Mucosa of rectum (tissue), 2 donors: ENCODE results near the gene CLEC16A.

Experiments
- H3K27ac ChIP-seq, 2 donors: one replicate each; pipeline ENCODE4 v1.7.0; 2013; ENCODE audit warnings: inconsistent platforms in 2 of 2, low read depth in 2 of 2, low read length in 2 of 2
- H3K27me3 ChIP-seq, 2 donors: one replicate each; pipeline ENCODE4 v1.7.0; 2013; ENCODE audit warnings: low read length in 2 of 2; ENCODE audit not compliant: control insufficient read depth in 2 of 2, insufficient read depth in 2 of 2
- H3K36me3 ChIP-seq, 2 donors: one replicate each; pipeline ENCODE4 v1.7.0; 2013; ENCODE audit warnings: low read length in 2 of 2; ENCODE audit not compliant: control insufficient read depth in 2 of 2, insufficient read depth in 2 of 2
- H3K4me1 ChIP-seq, 2 donors: one replicate each; pipeline ENCODE4 v1.7.0; 2013; ENCODE audit warnings: low read length in 2 of 2, mild to moderate bottlenecking in 1 of 2; ENCODE audit not compliant: control insufficient read depth in 2 of 2, insufficient read depth in 2 of 2
- H3K4me3 ChIP-seq, 2 donors: one replicate each; pipeline ENCODE4 v1.7.0; 2013; ENCODE audit warnings: low read length in 2 of 2
- H3K9ac ChIP-seq, 2 donors: one replicate each; pipeline ENCODE4 v1.7.0; 2013; ENCODE audit warnings: low read length in 2 of 2, low read depth in 1 of 2, mild to moderate bottlenecking in 1 of 2
- H3K9me3 ChIP-seq, 2 donors: one replicate each; pipeline ENCODE4 v1.7.0; 2013; ENCODE audit warnings: low read length in 2 of 2; ENCODE audit not compliant: control insufficient read depth in 2 of 2
- donor health status: healthy.
- donor health status: Normal muscosa, but diverticular disease.

CLEC16A gene

DNA sequence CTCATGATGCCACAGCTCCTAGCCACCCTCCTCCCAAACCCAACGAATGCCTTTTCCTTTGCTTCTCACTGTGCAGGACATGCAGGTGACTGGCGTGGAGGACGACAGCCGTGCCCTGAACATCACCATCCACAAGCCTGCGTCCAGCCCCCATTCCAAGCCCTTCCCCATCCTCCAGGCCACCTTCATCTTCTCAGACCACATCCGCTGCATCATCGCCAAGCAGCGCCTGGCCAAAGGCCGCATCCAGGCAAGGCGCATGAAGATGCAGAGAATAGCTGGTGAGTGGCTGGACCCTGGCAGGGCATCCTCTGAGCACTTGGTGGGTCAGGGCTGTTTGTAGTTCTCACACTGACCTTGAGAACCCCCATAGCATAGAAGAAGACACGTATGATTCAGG, 179.3 kb downstream of the CLEC16A start:
- H3K36me3 ChIP-seq: peaks cover 31 to 44% of the 10 kb centered on the region in 2 donors
- H3K27me3 ChIP-seq: no peaks in the 10 kb centered on the region
- H3K4me1 ChIP-seq: peaks cover 3 to 4% of the 10 kb centered on the region in 2 donors
- no peaks in the 10 kb centered on the region for H3K9me3 ChIP-seq
- H3K4me3 ChIP-seq: no peak overlapping the region
- no peak overlapping the region for H3K27ac ChIP-seq
- no peak overlapping the region for H3K9ac ChIP-seq

- Histone ChIP-seq H3K4me1 (peaks cover 7 to 8% of the 10 kb centered on the region in 2 donors), H3K4me3 (no peak overlapping the region), H3K27ac (no peak overlapping the region), H3K9me3 (no peaks in the 10 kb centered on the region), H3K9ac (no peak overlapping the region), H3K36me3 (peaks cover 33 to 38% of the 10 kb centered on the region in 2 donors), H3K27me3 (no peaks in the 10 kb centered on the region)
These were observed 181.6 kb downstream of the CLEC16A start for GRCh38 chr16:11125936-11126335.

- peaks cover 7 to 10% of the 10 kb centered on the region in 2 donors for H3K4me1 ChIP-seq
- no peak overlapping the region for H3K9ac ChIP-seq
- peaks cover 29 to 34% of the 10 kb centered on the region in 2 donors for H3K36me3 ChIP-seq
- H3K9me3 ChIP-seq: no peaks in the 10 kb centered on the region
- no peak overlapping the region for H3K27ac ChIP-seq
- H3K27me3 ChIP-seq: no peaks in the 10 kb centered on the region
- no peak overlapping the region for H3K4me3 ChIP-seq
These were observed 182.2 kb downstream of the CLEC16A start for GRCh38 chr16:11126399-11127054.

GRCh38 chr16:11127610-11128195, 183.3 kb downstream of the CLEC16A start:
- Histone ChIP-seq H3K36me3 (peaks cover 24 to 32% of the 10 kb centered on the region in 2 donors), H3K27ac (no peak overlapping the region), H3K9ac (no peak overlapping the region), H3K4me1 (peaks cover 8 to 12% of the 10 kb centered on the region in 2 donors), H3K9me3 (no peaks in the 10 kb centered on the region), H3K27me3 (no peaks in the 10 kb centered on the region), H3K4me3 (no peak overlapping the region)

DNA sequence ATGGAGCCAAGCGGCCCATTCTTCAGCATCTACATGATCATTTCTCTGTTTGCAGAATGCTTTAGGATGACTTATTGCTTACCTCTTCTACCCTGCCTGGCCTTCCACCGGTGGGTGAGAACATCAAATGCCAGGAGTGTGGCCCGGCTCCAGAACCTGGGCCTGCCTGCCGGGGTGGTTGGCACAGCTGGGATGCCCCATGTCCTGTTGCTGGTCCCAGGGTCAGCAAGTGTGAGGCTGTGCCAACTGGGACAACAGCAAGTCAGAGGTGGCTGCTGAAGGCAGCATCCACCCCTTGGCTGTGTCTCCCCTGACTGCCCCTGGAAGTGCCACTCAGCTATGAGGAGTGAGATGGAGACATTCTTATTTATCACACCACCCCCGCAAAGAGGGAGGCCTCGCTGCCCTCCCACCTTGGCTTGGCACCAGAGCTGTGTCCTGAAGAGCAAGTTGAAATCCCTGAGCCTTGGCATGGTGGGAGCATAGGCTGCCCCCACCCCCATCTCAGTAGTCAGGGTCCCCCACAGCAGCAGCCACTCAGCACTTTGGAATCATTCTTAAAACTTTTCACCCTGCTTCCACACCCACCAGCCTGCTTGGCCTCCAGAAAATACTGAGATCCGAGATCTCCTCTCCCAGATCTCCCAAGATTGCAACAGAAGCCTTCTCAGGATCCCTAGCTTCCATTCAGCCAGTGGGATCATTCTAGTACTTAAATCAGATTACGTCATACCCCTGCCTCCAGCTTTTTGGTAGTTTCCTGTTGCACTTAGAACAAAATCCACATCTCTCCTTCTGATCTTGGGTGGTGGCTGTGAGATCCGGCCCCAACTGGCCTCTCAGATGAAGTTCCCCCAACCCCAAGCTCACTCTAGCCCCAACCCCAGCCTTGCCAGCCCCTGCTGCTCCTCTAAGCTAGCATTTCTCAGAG, 184.1 kb downstream of the CLEC16A start:
- Histone ChIP-seq H3K27ac (peak overlapping the region; percentile 35 to 38), H3K9ac (no peak overlapping the region), H3K9me3 (no peaks in the 10 kb centered on the region), H3K4me1 (peaks cover 12 to 14% of the 10 kb centered on the region in 2 donors), H3K27me3 (no peaks in the 10 kb centered on the region), H3K4me3 (no peak overlapping the region), H3K36me3 (peaks cover 19 to 26% of the 10 kb centered on the region in 2 donors)

DNA sequence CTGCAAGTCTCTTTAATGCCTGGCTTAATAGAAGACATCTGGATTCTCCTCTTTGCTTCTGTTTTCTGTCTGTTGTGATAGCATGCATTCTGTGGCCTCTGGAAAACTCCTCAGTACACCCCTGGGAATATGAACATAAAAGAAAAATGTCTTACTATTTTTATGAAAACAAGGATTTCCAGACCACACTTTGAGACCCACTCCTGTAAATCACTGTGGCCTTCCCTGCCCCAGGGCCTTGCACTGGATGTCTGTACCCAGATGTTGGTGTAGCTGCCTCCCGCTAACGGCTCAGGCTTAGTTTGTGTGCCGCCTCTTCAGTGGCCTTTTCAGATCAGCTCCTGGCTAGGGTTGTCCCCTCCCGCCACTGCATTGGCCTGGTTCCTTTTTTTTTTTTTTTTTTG, 185.0 kb downstream of the CLEC16A start:
- peaks cover 12 to 14% of the 10 kb centered on the region in 2 donors for H3K4me1 ChIP-seq
- H3K9ac ChIP-seq: no peak overlapping the region
- H3K27ac ChIP-seq: no peak overlapping the region
- no peaks in the 10 kb centered on the region for H3K27me3 ChIP-seq
- H3K4me3 ChIP-seq: no peak overlapping the region
- H3K36me3 ChIP-seq: peaks cover 13 to 17% of the 10 kb centered on the region in 2 donors
- no peaks in the 10 kb centered on the region for H3K9me3 ChIP-seq

- peaks cover 9 to 12% of the 10 kb centered on the region in 2 donors for H3K36me3 ChIP-seq
- H3K9me3 ChIP-seq: no peaks in the 10 kb centered on the region
- no peak overlapping the region for H3K4me3 ChIP-seq
- peak overlapping the region in 1 of 2 donors; percentile 13 for H3K27ac ChIP-seq
- H3K4me1 ChIP-seq: peaks cover 12 to 14% of the 10 kb centered on the region in 2 donors
- no peak overlapping the region for H3K9ac ChIP-seq
- no peaks in the 10 kb centered on the region for H3K27me3 ChIP-seq
These were observed 186.8 kb downstream of the CLEC16A start for GRCh38 chr16:11130978-11131665.

DNA sequence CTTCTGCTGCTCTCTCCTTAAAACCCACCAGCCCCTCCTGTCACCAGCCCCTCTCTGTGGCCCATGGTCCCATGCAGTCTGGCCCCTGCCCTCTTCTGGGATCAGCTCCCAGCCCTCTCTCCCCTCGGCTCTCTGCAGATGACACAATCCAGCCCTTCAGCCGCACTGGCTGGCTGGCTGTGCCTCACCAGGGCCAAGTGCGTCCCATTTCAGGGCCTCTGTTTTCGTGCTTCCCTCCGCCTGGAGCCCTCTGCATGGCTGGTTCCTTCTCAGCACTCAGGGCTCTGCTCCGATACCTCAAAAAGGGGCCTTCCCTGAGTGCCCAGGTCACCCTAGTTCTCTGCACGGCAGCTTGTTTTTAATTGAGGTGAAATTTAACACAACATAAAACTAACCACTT, 187.3 kb downstream of the CLEC16A start:
- Histone ChIP-seq H3K9ac (no peak overlapping the region), H3K36me3 (peaks cover 8% of the 10 kb centered on the region in 2 donors), H3K9me3 (no peaks in the 10 kb centered on the region), H3K27me3 (no peaks in the 10 kb centered on the region), H3K27ac (no peak overlapping the region), H3K4me3 (no peak overlapping the region), H3K4me1 (peaks cover 12 to 14% of the 10 kb centered on the region in 2 donors)

DNA sequence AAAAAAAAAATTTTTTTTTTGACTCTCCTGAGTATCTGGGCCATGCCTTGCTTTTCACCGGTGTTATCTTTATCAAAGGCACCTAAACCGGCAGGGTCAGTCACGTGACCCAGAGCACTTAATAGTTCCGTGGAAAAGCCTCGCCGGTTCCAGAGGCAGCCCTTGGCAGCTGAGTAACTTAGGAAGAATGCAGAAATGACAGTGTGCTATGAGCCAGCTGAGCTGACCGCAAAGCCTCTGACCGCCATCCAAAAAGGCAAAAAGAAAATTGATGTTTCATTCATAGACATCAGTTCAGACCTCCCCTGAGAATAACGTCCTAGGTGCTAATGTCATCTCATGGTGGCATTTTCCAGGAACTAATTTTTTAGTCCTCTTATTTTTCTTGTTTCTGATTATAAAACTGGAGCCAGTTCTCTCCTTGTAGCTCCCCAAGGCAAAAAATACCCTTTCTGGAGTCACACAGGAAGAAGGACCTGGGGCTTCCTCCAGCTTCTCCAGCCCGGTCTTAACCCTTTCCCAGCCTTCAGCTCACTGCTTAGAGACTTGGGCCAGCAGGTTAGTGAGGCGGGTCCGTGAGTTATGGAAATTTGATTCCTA, 189.1 kb downstream of the CLEC16A start:
- Histone ChIP-seq H3K27ac (no peak overlapping the region), H3K27me3 (no peaks in the 10 kb centered on the region), H3K9me3 (no peaks in the 10 kb centered on the region), H3K4me3 (no peak overlapping the region), H3K9ac (no peak overlapping the region), H3K4me1 (peaks cover 10 to 11% of the 10 kb centered on the region in 2 donors), H3K36me3 (peaks cover 6 to 9% of the 10 kb centered on the region in 2 donors)
